ENCODE data around the gene ABCC11.

The ABCC11 gene

DNA sequence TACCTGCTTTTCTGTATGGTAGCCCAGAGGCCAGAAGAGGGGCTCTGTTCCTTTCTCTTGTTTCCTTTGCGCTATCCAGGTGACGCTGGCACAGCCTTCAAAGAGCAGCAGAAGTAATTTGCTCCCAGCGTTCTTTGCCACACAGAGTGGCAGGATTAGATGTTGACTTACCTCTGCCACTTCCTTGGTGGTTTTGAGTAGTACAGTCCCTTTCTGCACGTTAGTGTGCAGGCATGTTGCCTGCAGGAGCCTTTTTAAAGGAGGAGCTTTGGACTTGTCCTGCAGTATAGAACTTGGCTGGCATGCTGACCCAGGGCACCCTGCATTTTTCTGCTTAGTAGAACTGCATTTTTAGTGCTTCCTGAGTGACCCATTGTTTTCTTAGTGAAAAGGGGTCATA is at the start of gene ABCC11:
ABCC11 (minus strand) TSS at position 229 of the 400 bp plus-strand sequence. CDS start 15,618 bp downstream, outside the sequence.
- H3K4me3 ChIP-seq (ENCODE audit: low read length) = no peak within 1 kb of the TSS
- TF ChIP-seq ZNF274 (IDR thresholded peaks at IDR 0.05; ENCODE audit: low read depth, low read length) = no peak

- TF ChIP-seq ZNF274 (IDR thresholded peaks at IDR 0.05; ENCODE audit: low read depth, low read length) = no peak
- no peak overlapping the region for H3K4me3 ChIP-seq (ENCODE audit: low read length)
Observed at GRCh38 chr16:48295488-48296281, 48.3 kb upstream of the ABCC11 start.

DNA sequence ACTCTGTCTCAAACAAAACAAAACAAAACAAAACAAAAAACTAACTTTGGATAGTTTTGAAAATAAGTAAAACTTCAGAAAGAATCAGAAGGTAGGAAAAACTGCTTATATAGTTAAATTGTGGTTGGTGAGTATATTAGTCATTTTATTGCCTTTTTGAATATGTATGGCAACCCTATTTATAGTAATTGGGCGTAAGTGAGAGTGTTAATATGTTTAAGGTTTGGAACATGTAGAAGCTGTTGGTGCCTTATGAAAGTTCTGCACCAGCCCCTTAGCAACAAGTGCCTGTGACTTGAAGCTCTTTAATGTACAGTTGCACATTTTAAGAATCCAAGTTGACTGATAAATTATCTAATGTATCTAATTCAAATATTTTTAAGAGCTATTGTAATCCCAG is 47.4 kb upstream of the ABCC11 start:
- no peak overlapping the region for H3K4me3 ChIP-seq (ENCODE audit: low read length)
- TF ChIP-seq ZNF274 (IDR thresholded peaks at IDR 0.05; ENCODE audit: low read depth, low read length) = no peak

- no peak overlapping the region for H3K4me3 ChIP-seq (ENCODE audit: low read length)
- TF ChIP-seq ZNF274 (IDR thresholded peaks at IDR 0.05; ENCODE audit: low read depth, low read length) = no peak
Observed at GRCh38 chr16:48292452-48292851, 45.1 kb upstream of the ABCC11 start.

DNA sequence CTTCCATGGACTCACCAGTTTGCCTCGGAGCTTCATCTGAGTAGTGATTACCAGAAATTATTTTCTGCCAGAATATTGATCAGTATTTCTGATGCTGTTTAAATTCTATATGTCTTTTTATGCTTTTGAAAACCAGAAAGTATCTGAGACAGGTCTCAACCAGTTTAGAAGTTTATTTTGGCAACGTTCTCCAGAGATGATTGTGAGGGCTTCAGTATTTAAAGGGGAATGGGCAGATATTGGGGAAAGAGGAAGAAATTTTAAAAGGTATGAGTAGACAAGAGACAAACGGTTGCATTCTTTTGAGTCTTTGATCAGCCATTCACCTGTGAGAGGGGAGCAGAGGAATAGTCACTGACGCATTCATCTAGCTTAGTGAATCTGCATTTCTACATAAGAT is 44.4 kb upstream of the ABCC11 start:
- no peak for TF ChIP-seq ZNF274 (IDR thresholded peaks at IDR 0.05; ENCODE audit: low read depth, low read length)
- H3K4me3 ChIP-seq (ENCODE audit: low read length) = no peak overlapping the region

- no peak for TF ChIP-seq ZNF274 (IDR thresholded peaks at IDR 0.05; ENCODE audit: low read depth, low read length)
- no peak overlapping the region for H3K4me3 ChIP-seq (ENCODE audit: low read length)
Observed at GRCh38 chr16:48291303-48291702, 44.0 kb upstream of the ABCC11 start.

- no peak overlapping the region for H3K4me3 ChIP-seq (ENCODE audit: low read length)
- no peak for TF ChIP-seq ZNF274 (IDR thresholded peaks at IDR 0.05; ENCODE audit: low read depth, low read length)
Observed at GRCh38 chr16:48287239-48287638, 39.9 kb upstream of the ABCC11 start.

DNA sequence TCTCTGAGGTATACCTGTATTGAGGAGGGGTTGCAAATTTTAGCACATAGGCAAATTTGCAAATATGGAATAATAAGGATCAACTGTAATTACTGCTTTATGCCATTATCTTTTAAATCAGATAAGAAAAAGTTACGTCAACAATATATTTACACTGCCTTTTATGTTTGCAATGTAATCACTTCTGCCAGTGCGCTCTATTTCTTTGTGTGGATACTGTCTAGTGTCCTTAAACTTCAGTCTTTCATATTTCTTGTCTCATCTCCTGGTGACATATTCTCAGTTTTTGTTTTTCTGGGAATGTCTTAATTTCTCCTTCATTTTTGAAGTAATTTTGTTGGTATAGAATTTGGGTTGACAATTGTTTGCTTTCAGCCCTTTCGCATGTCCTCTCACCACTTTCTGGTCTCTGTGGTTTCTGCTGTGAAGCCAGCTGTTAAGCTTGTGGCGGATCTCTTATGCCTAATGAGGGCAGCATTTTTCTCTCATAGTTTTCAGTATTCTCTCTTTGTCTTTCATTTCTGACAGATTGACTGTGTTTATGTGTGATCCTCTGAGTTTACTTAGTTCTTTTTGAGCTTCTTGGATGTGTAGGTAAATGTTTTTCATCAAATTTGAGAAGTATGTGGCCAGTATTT is 37.6 kb upstream of the ABCC11 start:
- no peak for TF ChIP-seq ZNF274 (IDR thresholded peaks at IDR 0.05; ENCODE audit: low read depth, low read length)
- no peak overlapping the region for H3K4me3 ChIP-seq (ENCODE audit: low read length)

GRCh38 chr16:48282636-48283263 is 35.4 kb upstream of the ABCC11 start:
- H3K4me3 ChIP-seq (ENCODE audit: low read length) = no peak overlapping the region
- TF ChIP-seq ZNF274 (IDR thresholded peaks at IDR 0.05; ENCODE audit: low read depth, low read length) = no peak

DNA sequence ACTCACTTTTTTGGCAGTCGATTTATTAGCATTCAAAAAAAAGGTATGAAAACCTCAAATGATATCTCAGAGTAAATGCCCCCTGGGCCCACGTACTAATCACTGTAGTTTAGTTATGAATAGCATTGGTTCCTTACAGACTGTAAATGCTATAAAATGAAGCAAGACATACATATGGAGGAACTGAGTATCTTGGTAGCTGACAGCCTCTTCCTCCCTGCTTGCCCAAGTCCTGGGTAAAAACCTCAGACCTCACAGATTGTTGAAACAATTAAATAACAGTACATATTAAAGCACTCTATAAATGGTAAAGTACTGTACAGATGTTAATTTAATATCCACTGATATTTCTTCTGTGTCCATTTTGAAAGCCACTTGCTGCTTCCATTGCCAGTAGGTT is 33.2 kb upstream of the ABCC11 start:
- no peak overlapping the region for H3K4me3 ChIP-seq (ENCODE audit: low read length)
- no peak for TF ChIP-seq ZNF274 (IDR thresholded peaks at IDR 0.05; ENCODE audit: low read depth, low read length)

DNA sequence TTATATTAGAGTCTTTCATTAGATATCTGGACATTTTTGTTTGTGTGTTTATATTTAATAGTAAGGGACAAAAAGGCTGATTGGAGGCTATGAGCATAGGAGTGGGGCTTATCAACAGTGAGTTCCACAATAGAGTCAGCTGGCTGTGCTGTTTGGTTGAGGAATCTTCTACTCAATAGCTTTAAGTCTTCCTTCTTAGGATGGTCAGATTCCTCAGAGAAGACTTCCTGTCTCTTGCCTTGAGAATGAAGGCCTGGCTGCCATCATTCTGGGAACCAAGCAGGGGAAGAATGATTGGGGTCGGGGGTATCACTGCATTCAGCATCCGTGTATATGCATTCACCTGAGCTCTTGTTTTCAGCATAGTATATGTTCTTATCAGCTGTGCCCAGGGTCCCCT is 31.9 kb upstream of the ABCC11 start:
- H3K4me3 ChIP-seq (ENCODE audit: low read length) = no peak overlapping the region
- TF ChIP-seq ZNF274 (IDR thresholded peaks at IDR 0.05; ENCODE audit: low read depth, low read length) = no peak

GRCh38 chr16:48277158-48277557 is 29.8 kb upstream of the ABCC11 start:
- no peak for TF ChIP-seq ZNF274 (IDR thresholded peaks at IDR 0.05; ENCODE audit: low read depth, low read length)
- no peak overlapping the region for H3K4me3 ChIP-seq (ENCODE audit: low read length)

DNA sequence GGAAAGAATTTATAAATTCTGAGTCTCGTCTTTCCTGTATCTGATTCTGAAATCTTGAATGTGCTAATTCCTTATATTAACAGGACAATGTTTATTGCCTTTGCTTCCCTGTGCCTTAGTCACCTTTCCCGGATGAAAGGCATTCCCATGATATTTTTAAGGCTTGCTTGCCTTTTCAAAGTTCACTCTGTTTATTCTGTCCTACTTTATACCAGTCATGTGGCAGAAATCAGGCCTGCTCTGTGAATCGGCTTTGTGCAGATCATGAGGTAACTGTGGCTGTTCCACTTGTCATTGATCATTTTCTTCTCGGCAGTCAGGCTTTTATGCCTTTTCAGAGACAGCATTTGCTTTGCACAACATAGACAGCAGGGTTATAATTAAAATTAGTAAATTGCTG is 28.8 kb upstream of the ABCC11 start:
- no peak for TF ChIP-seq ZNF274 (IDR thresholded peaks at IDR 0.05; ENCODE audit: low read depth, low read length)
- H3K4me3 ChIP-seq (ENCODE audit: low read length) = no peak overlapping the region

- H3K4me3 ChIP-seq (ENCODE audit: low read length) = no peak overlapping the region
- TF ChIP-seq ZNF274 (IDR thresholded peaks at IDR 0.05; ENCODE audit: low read depth, low read length) = no peak
Observed at GRCh38 chr16:48274476-48274875, 27.1 kb upstream of the ABCC11 start.

GRCh38 chr16:48272837-48273421 is 25.6 kb upstream of the ABCC11 start:
- no peak for TF ChIP-seq ZNF274 (IDR thresholded peaks at IDR 0.05; ENCODE audit: low read depth, low read length)
- H3K4me3 ChIP-seq (ENCODE audit: low read length) = no peak overlapping the region
